Measurements from ENCODE around the gene AP1S2.
"Not testable (repeated sequence)": the region's sequence is repeated elsewhere in the genome, so short reads cannot be mapped to it uniquely, and the experiment has no call there.

The AP1S2 gene

GRCh38 chrX:15854080-15854655 lies 445 bp downstream of the AP1S2 start:
- DNase-seq = no peak

- DNase-seq = no peak
Measured at GRCh38 chrX:15853586-15854079, 980 bp downstream of the AP1S2 start.

GRCh38 chrX:15849555-15849954 lies 5.1 kb downstream of the AP1S2 start:
- DNase-seq = peak in 1 of 2 experiments; percentile 1

- no peak for DNase-seq
Measured at GRCh38 chrX:15848576-15848975, 6.0 kb downstream of the AP1S2 start.

DNA sequence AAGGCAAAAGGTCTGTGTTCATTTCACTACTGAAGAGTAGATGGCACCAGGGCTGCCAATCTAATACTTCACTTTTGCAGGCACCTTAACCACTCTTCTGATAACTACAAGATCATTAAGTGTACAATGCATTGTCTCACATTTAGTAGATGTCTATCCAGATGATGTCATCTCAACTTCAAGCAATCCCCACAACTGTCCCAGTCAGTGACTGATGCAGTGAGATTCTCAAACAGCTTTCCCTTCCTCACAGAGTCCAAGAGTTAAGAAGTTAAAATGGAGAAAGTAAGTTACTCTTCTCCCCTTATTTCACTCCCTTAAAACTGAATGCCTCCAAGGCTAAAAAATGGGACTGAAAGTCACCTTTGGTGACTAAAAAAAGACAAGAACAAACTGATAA lies 10.7 kb downstream of the AP1S2 start:
- no peak for DNase-seq

GRCh38 chrX:15841853-15842516 lies 12.6 kb downstream of the AP1S2 start:
- no peak for DNase-seq

DNA sequence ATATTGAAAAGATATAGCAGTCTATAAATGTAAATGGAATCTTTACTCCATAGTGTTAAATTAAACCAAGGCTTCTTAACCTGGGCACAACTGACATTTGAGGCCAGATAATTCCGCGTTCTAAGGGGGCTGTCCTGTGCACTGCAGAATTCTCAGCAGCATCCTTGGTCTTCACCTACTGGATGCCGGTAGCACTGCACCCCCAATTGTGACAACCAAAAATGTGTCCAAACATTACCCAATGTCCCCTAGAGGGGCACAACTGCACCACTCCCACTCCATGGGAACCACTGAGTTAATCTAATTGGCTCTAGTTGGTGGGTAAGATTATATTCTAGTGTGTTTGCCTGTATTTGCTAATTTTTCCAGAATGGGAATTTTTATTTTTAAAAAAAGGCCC lies 16.6 kb downstream of the AP1S2 start:
- no peak for DNase-seq

DNA sequence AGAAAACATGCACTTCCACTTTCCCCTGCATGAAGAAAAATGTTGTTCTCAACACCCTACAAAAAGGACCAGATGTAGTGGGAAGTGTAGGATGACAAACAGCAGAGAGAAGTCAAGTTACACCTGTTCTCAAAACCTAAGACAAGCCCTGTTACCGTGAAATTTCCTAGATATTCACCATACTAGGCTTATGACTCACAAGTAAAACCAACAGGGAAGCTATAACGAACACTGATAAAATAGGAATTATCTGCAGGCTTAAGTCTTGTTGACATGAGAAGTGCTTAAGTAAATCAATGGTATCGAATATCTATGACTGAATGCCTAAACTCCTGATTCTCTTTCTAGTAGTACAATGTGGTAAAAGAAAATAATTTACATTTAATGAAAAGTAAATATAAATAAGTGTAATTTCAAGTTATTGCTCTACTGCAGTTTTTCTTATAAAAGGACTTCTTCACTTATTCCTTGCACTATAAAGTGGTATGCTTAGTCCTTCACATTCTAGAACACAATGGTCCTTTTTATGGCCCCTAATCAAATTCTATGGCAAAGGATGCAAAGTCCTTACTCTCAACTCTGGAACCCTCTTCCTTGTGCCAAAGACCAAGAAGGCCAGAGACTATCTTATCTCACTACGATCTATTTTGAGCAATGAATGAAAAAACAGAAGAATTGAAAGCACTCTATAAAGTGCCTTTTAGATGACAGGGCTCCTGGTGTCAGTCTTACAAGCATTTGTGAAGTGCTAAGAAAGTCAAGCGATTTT lies 19.6 kb downstream of the AP1S2 start:
- DNase-seq = no peak

DNA sequence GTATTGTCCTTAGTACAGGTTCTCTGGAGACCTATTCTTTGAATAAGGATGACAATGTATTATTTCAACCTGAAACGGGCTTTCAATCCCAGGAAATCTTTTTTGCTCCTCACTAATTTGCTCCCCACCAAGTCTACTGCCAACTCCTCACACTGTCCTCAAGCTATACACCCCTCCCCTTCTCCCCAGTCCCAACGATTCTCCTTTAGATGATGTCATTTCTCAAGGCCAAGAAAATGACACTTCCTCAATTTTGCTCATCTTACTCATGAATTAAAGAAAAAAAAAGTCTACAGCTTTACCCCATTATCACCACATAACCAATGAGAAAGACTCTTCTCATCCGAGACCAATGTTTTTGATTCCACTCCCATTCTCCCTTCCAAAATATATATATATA lies 20.6 kb downstream of the AP1S2 start:
- DNase-seq = no peak

GRCh38 chrX:15831347-15831746 lies 23.3 kb downstream of the AP1S2 start:
- DNase-seq = not testable (repeated sequence)

DNA sequence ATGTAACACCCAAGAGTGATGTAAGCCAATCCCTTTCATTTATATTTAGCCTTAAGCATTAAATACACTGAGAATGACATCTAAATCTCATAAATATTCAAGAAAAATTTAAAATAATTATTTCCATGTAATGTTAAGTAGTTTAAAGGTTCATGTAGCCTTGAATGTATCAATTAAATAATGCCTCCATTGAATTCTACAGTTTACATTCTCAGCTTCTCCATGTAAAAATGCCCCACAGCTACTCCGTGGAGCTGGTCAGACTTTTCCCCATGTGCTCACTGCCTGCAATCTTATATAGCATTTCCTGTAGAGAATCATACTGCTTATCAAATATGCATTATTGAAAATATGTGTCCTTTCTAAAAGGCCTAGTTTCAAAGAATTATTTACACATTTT lies 25.4 kb downstream of the AP1S2 start:
- no peak for DNase-seq

DNA sequence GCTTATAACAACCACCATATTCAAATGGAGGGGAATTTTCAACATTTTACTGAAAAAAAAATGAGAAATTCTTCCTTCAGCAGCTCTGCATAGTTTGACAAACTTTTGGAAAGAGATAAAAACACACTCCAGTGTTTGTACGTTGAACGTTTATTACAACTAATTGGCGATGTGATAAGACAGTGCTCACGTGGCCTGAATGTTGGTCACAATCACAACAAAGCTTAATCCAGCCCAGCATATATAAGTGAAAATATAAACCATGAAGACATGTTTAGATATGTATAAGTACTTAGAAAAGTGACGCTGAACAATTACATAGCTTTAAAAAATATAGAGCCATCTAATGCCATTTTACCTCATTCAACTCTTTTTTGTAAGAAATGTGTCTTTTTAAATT lies 28.7 kb downstream of the AP1S2 start:
- DNase-seq = no peak

DNA sequence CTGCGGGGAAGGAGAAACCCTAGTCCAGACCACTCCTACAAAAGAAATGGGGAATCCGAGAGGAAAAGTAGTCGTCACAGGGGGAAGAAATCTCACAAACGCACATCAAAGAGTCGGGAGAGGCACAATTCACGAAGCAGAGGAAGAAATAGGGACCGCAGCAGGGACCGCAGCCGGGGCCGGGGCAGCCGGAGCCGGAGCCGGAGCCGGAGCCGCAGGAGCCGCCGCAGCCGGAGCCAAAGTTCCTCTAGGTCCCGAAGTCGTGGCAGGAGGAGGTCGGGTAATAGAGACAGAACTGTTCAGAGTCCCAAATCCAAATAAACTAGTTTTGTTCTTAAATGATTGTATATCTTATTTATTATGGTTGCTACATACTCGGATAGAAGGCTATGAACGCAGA lies 31.7 kb downstream of the AP1S2 start:
- DNase-seq = no peak

GRCh38 chrX:15820106-15821073 lies 34.2 kb downstream of the AP1S2 start:
- no peak for DNase-seq

DNA sequence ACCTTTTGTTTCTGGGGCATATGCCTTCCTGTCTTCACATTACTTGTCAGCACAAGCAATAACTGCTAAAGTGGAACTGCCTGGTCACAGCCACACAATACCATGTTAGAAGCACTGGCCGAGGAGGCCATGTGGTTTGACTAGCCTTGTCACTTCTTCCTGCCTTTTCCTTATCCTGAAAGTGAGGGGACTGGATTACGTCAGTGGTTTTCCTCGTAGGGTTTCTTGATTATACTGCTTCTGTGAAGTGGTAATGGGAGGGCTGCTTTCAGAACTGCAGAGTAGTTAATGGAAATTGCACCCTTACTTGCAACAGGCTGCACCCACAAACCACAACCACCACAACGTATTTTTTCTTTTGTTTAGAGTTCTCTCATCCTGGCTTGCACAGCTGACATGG lies 37.7 kb downstream of the AP1S2 start:
- no peak for DNase-seq

DNA sequence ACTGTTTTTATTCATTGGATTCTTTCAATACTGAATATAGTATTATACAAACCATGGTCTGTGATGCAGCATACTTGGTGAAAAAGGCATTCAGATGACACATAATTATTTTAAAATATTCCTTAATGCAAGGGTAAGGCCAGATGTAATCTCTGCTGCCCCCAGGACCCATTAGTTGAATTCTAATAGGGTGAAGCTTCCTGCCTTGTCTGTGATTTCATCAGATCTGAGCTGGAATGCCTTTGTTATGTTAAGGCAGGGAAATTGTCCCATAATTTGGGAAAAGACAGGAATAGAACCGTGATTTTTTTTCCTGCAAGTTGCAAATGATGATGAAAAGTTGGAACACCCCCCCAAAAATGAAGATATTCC lies 38.2 kb downstream of the AP1S2 start:
- DNase-seq = no peak

- DNase-seq = no peak
Measured at GRCh38 chrX:15815779-15816437, 38.7 kb downstream of the AP1S2 start.

DNA sequence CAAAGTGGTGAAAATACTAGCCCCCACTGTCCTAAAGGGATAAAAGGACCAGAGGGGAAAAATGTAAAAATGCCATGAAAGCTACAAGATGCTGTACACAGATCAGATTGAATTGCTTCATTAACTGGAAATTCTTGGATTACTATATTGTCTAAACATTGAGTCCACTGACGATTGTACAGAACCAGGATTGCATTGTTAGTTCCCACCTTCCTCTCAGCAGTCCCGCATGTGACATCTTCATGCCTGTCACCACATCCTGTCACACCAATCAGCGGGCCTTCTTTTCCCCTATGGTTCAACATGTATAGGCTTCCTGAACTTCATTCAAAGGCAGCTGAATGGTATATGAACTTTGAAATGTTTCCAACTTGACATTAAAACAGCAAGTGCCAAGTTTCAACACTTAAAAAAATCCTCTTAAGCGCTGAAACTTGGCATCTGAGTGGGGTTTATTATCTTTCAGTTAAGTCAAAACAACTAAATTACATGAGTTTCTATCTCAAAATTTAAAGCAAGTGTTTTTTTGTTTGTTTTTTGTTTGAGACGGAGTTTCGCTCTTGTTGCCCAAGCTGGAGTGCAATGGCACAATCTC lies 39.7 kb downstream of the AP1S2 start:
- DNase-seq = no peak

DNA sequence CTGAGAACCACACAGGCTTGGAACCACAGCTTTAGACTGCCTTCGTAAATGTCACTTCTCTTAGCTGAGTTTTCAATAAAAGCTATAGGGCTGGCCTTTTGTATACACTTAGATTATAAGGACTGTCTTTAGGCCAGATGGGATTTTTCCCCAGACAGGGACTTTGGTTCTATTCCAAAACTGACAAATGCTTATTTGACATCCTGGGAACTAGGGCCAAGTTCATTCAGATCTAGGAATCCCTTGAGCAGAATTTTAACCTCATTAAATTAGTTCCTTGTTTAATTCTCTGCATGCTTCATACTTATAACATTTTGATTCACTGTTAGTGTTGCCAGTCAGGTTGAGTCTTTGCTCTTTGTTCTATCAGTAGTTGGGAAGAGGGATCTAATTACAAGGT lies 41.2 kb downstream of the AP1S2 start:
- peak; percentile 12 to 56 for DNase-seq

GRCh38 chrX:15812192-15812938 lies 42.2 kb downstream of the AP1S2 start:
- no peak for DNase-seq

- DNase-seq = no peak
Measured at GRCh38 chrX:15808254-15808653, 46.4 kb downstream of the AP1S2 start.

Data from NCI-H446 (cell line).